IMR-90 (cell line): Measurements from ENCODE around the gene MYH6. TPM values are rescaled to one million over a fixed set of nuclear protein-coding genes. Genes with fewer than 3 reads are reported as not detected.
"Not testable (repeated sequence)": the region's sequence is repeated elsewhere in the genome, so short reads cannot be mapped to it uniquely, and the experiment has no call there.

Experiments used
- ATAC-seq: fragments of 200-7000 bp; cut with Tn5 transposase; 2 replicates; pipeline ENCODE4 v1.9.1; 2020; ENCODE audit warnings: low read depth, mild to moderate bottlenecking, moderate library complexity
- BruUV-seq: library from RNA; stranded (reverse); fragments of 400-500 nt; replicated peaks from 2 replicates; lab custom pipeline; 2021; lab: Mats Ljungman, UMichigan
- CTCF ChIA-PET: fragments of 300-600 bp; formaldehyde crosslinking; extraction: SDS; loops from one replicate; lab custom pipeline; 2021; ENCODE audit warnings: antibody characterized with exemption; lab: Yijun Ruan, JAX
- POLR2A ChIA-PET: fragments of 300-600 bp; sonication (Branson Sonifier 250); formaldehyde crosslinking; loops from one replicate; lab custom pipeline; 2022; ENCODE audit warnings: antibody characterized with exemption; ENCODE audit not compliant: unreplicated experiment; lab: Charles Lee
- DNase-seq: peaks from one replicate; pipeline ENCODE4 v3.0.0; 2013
- H2AFZ ChIP-seq: replicated peaks from 2 replicates; pipeline ENCODE3; 2013; ENCODE audit warnings: low read length, mild to moderate bottlenecking; ENCODE audit not compliant: poor library complexity
- H2AK5ac ChIP-seq: 2 replicates; pipeline ENCODE4 v1.6.1; 2013; ENCODE audit warnings: low read depth, low read length, inconsistent platforms
- H2AK9ac ChIP-seq: replicated peaks from 2 replicates; pipeline ENCODE3; 2013; ENCODE audit warnings: mild to moderate bottlenecking, low read depth, low read length, moderate library complexity; ENCODE audit not compliant: poor library complexity
- H2BK120ac ChIP-seq: 2 replicates; pipeline ENCODE4 v1.6.1; 2013; ENCODE audit warnings: low read depth, low read length, inconsistent platforms
- H2BK15ac ChIP-seq: 3 replicates; pipeline ENCODE4 v1.6.1; 2013; ENCODE audit warnings: low read depth, low read length, inconsistent platforms
- H2BK20ac ChIP-seq: 2 replicates; pipeline ENCODE4 v1.6.1; 2013; ENCODE audit warnings: low read depth, mild to moderate bottlenecking, inconsistent platforms, low read length, moderate library complexity
- H2BK5ac ChIP-seq: 2 replicates; pipeline ENCODE4 v1.6.1; 2013; ENCODE audit warnings: mild to moderate bottlenecking, low read depth, low read length, inconsistent platforms; ENCODE audit not compliant: poor library complexity, severe bottlenecking
- H3K14ac ChIP-seq: replicated peaks from 2 replicates; pipeline ENCODE4 v1.6.1; 2013; ENCODE audit warnings: low read depth, low read length, inconsistent platforms
- H3K18ac ChIP-seq: 2 replicates; pipeline ENCODE4 v1.6.1; 2013; ENCODE audit warnings: low read depth, low read length, control low read depth
- H3K23ac ChIP-seq: 2 replicates; pipeline ENCODE4 v1.6.1; 2013; ENCODE audit warnings: low read depth, low read length, inconsistent platforms
- H3K27ac ChIP-seq: 2 replicates; pipeline ENCODE4 v1.5.1; 2013; ENCODE audit warnings: mild to moderate bottlenecking, control low read depth, low read length; ENCODE audit not compliant: insufficient read depth
- H3K27me3 ChIP-seq: 2 replicates; pipeline ENCODE4 v1.6.1; 2013; ENCODE audit warnings: low read length; ENCODE audit not compliant: control insufficient read depth, insufficient read depth
- H3K36me3 ChIP-seq: 2 replicates; pipeline ENCODE4 v1.6.1; 2013; ENCODE audit warnings: low read length, mixed read lengths; ENCODE audit not compliant: control insufficient read depth, insufficient read depth
- H3K4ac ChIP-seq: 2 replicates; pipeline ENCODE4 v1.6.1; 2013; ENCODE audit warnings: low read depth, low read length, inconsistent platforms
- H3K4me1 ChIP-seq: 2 replicates; pipeline ENCODE4 v1.6.1; 2013; ENCODE audit warnings: low read length, mixed read lengths; ENCODE audit not compliant: control insufficient read depth, insufficient read depth
- H3K4me2 ChIP-seq: 2 replicates; pipeline ENCODE4 v1.6.1; 2013; ENCODE audit warnings: low read depth, mild to moderate bottlenecking, control low read depth, low read length, moderate library complexity
- H3K4me3 ChIP-seq: 2 replicates; pipeline ENCODE4 v1.5.1; 2013; ENCODE audit warnings: low read depth, mild to moderate bottlenecking, control low read depth, low read length, moderate library complexity; ENCODE audit not compliant: insufficient read depth
- H3K56ac ChIP-seq: 2 replicates; pipeline ENCODE4 v1.6.1; 2013; ENCODE audit warnings: low read length, inconsistent platforms; ENCODE audit not compliant: insufficient read depth; ENCODE audit errors: extremely low read depth
- H3K79me1 ChIP-seq, 2 experiments: 2 replicates each; pipeline ENCODE4 v1.6.1; 2013; ENCODE audit warnings: low read length in 2 of 2, inconsistent platforms in 1 of 2, low read depth in 1 of 2
- H3K9ac ChIP-seq: 2 replicates; pipeline ENCODE4 v1.6.1; 2013; ENCODE audit warnings: low read depth, low read length, control low read depth
- H3K9me1 ChIP-seq: 2 replicates; pipeline ENCODE4 v1.6.1; 2013; ENCODE audit warnings: low read length, inconsistent platforms; ENCODE audit not compliant: insufficient read depth
- H3K9me3 ChIP-seq: 2 replicates; pipeline ENCODE4 v1.6.1; 2013; ENCODE audit warnings: low read length; ENCODE audit not compliant: control insufficient read depth, insufficient read depth
- H4K20me1 ChIP-seq: 2 replicates; pipeline ENCODE4 v1.6.1; 2013; ENCODE audit warnings: low read length, inconsistent platforms; ENCODE audit not compliant: insufficient read depth
- H4K5ac ChIP-seq: 2 replicates; pipeline ENCODE4 v1.6.1; 2013; ENCODE audit warnings: mild to moderate bottlenecking, low read depth, low read length, control low read depth
- H4K8ac ChIP-seq, 2 experiments: 2 replicates each; pipeline ENCODE4 v1.6.1; 2013; ENCODE audit warnings: low read depth in 2 of 2, low read length in 2 of 2, control low read depth in 1 of 2, inconsistent platforms in 1 of 2
- H4K91ac ChIP-seq: 2 replicates; pipeline ENCODE4 v1.6.1; 2013; ENCODE audit warnings: low read depth, low read length, inconsistent platforms; ENCODE audit not compliant: insufficient read depth
- CHD1 ChIP-seq: IDR thresholded peaks from 2 replicates; pipeline ENCODE4 v1.6.1; 2012; ENCODE audit warnings: low read depth, low read length, improper control_type of control experiment
- MAZ ChIP-seq: IDR thresholded peaks from 2 replicates; pipeline ENCODE4 v1.6.1; 2012; ENCODE audit warnings: low read depth, mild to moderate bottlenecking, low read length, improper control_type of control experiment, moderate library complexity, borderline replicate concordance
- MXI1 ChIP-seq: IDR thresholded peaks from 2 replicates; pipeline ENCODE4 v1.6.1; 2012; ENCODE audit warnings: low read depth, mild to moderate bottlenecking, low read length, moderate library complexity, borderline replicate concordance
- NFE2L2 ChIP-seq: fragments of 150-350 bp; IDR thresholded peaks from 2 replicates; pipeline ENCODE4 v1.6.1; 2016; ENCODE audit warnings: low read depth, mild to moderate bottlenecking, low read length
- RAD21 ChIP-seq: IDR thresholded peaks from 2 replicates; pipeline ENCODE4 v1.6.1; 2012; ENCODE audit warnings: low read length, improper control_type of control experiment
- RCOR1 ChIP-seq: IDR thresholded peaks from 2 replicates; pipeline ENCODE4 v1.6.1; 2012; ENCODE audit warnings: mild to moderate bottlenecking, low read length, improper control_type of control experiment; ENCODE audit not compliant: insufficient replicate concordance
- WGBS, 2 experiments: methylation state at CpG; one replicate each; pipeline versions ENCODE4 v1.1.5 to v1.1.7; 2013; ENCODE audit warnings: missing lambda C conversion rate in 2 of 2; ENCODE audit not compliant: insufficient read length in 1 of 2; ENCODE audit errors: extremely low coverage in 2 of 2; 5-methylcytosine and 5-hydroxymethylcytosine counted together
- dilution Hi-C: fragments of 300-500 bp; cut with HindIII; formaldehyde crosslinking; loops from one replicate; pipeline ENCODE4 v1.14.3; 2018; ENCODE audit warnings: low sequenced_read_pairs; ENCODE audit not compliant: unreplicated experiment
- in situ Hi-C: fragments of 300-500 bp; cut with MboI; formaldehyde crosslinking; loops from 3 replicates; pipeline ENCODE4 v1.14.3; 2019; ENCODE audit warnings: low sequenced_read_pairs, inconsistent platforms, mixed read lengths
- intact Hi-C: fragments of 100-400 bp; cut with micrococcal nuclease; formaldehyde crosslinking; loops from 2 replicates; pipeline ENCODE4 v1.10.0; 2022
- polyA plus RNA-seq, 3 experiments: library from polyadenylated mRNA; depleted of rRNA; stranded (reverse); fragments of >200 nt; gene quantifications; 2 replicates each; pipeline ENCODE4 v1.2.3, GENCODE V29; 2012; ENCODE audit warnings: low replicate concordance in 1 of 3
- total RNA-seq: library from RNA; depleted of rRNA; stranded (reverse); fragments of >200 nt; gene quantifications from 2 replicates; pipeline ENCODE4 v1.2.3, GENCODE V29; 2012
- TF ChIP-seq, protein P1 (sequence below): fragments of 150-350 bp; IDR thresholded peaks from 2 replicates; pipeline ENCODE4 v1.6.1; 2016; ENCODE audit warnings: low read depth, mild to moderate bottlenecking, low read length, moderate library complexity, borderline replicate concordance

The MYH6 gene
- total and polyA plus RNA-seq, 2 of the 4 experiments (the other 2 are of a cell fraction), result not detected

DNA sequence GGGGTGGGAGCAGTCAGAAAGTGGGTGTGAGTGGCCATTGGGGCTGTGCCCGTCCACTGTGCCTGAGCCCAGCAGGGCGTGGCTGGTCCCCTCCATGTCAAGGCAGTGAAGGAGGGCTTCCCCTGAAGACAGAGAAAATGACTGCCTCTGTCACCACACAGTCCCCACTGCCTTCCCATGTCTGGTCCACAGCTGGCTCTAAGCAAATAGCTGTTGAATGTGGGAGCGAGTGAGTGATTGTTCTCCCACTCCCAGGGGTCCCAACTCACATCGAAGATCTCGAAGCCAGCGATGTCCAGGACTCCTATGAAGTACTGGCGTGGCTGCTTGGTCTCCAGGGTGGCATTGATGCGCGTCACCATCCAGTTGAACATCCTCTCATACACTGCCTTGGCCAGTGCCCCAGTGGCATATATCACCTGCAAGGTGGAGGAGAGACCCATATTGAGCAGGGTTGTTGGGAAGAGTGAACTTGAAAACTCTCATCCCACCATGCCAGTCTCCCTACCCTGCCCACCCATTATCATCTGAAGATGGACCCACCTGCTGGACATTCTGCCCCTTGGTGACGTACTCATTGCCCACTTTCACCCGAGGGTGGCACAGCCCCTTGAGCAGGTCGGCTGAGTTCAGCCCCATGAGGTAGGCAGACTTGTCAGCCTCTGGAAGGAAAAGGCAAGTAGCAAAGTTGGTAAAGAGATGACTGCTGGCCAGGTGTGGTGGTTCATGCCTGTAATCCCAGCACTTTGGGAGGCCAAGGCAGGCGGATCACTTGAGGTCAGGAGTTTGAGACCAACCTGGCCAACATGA lies 20.8 kb upstream of the MYH6 start:
- Histone ChIP-seq H3K56ac (no peak overlapping the region), H2AFZ (no peak overlapping the region), H3K14ac (no peak overlapping the region), H3K27me3 (peaks cover 6% of the 10 kb centered on the region; the same call in 1 of the 2 replicates), H4K20me1 (no peaks in the 10 kb centered on the region), H3K36me3 (no peaks in the 10 kb centered on the region), H4K5ac (no peak overlapping the region), H2AK9ac (no peak overlapping the region), H4K91ac (no peak overlapping the region), H2BK20ac (no peak overlapping the region), H2BK15ac (no peak overlapping the region), H2AK5ac (no peak overlapping the region), H3K4me1 (no peaks in the 10 kb centered on the region), H3K4me3 (no peak overlapping the region), H3K23ac (no peak overlapping the region), H3K4me2 (no peak overlapping the region), H3K9ac (no peak overlapping the region), H3K9me1 (no peaks in the 10 kb centered on the region), H2BK5ac (no peak overlapping the region), H3K9me3 (no peaks in the 10 kb centered on the region), H3K18ac (no peak overlapping the region), H3K79me1 (no peaks in the 10 kb centered on the region), H3K4ac (no peak overlapping the region), H2BK120ac (no peak overlapping the region), H4K8ac (no peak overlapping the region), H3K27ac (no peak overlapping the region)
- intact Hi-C loops, result no loop called here
- CTCF ChIA-PET, result no interaction called here
- TF ChIP-seq NFE2L2 (no peak), RAD21 (no peak), MXI1 (no peak), RCOR1 (no peak), CHD1 (no peak), MAZ (no peak)
- TF ChIP-seq, protein P1, sequence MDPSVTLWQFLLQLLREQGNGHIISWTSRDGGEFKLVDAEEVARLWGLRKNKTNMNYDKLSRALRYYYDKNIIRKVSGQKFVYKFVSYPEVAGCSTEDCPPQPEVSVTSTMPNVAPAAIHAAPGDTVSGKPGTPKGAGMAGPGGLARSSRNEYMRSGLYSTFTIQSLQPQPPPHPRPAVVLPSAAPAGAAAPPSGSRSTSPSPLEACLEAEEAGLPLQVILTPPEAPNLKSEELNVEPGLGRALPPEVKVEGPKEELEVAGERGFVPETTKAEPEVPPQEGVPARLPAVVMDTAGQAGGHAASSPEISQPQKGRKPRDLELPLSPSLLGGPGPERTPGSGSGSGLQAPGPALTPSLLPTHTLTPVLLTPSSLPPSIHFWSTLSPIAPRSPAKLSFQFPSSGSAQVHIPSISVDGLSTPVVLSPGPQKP, result no peak
- POLR2A ChIA-PET, result no interaction called here
- dilution Hi-C loops, result no loop called here
- WGBS, 2 experiments, result no CpG with 5 or more reads among the region's 13 CpGs
- no peak for DNase-seq
- no TSS peak for BruUV-seq
- in situ Hi-C loops, result no loop called here
- ATAC-seq, result no peak

DNA sequence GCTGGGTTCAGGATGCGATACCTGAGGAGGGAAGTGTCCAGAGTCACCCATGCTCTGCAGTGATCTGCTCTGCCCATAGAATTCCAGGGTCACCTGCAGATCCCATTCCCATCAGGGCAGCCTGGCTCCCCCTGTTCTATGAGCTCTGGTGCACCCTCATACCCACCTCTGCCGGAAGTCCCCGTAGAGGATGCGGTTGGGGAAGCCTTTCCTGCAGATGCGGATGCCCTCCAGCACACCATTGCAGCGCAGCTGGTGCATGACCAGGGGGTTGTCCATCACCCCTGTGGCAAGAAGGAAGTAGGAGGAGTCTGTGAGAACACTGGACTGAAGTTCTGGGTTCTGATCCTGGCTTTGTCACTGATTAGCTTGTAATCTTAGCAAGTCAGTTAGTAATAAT lies 17.7 kb upstream of the MYH6 start:
- H3K79me1 ChIP-seq, H4K5ac ChIP-seq, H4K8ac ChIP-seq, H3K4me2 ChIP-seq, BruUV-seq, H3K9ac ChIP-seq, H3K36me3 ChIP-seq, H2BK15ac ChIP-seq, H3K56ac ChIP-seq, H3K4ac ChIP-seq, H2AK9ac ChIP-seq, DNase-seq, ATAC-seq, H2BK20ac ChIP-seq, in situ Hi-C loops, dilution Hi-C loops, H3K23ac ChIP-seq, H3K4me1 ChIP-seq, intact Hi-C loops, CTCF ChIA-PET, H2AK5ac ChIP-seq, H3K9me1 ChIP-seq, H2BK120ac ChIP-seq, H3K9me3 ChIP-seq, H3K27ac ChIP-seq, H3K4me3 ChIP-seq, H4K20me1 ChIP-seq, H3K18ac ChIP-seq, H3K14ac ChIP-seq, H4K91ac ChIP-seq, H2BK5ac ChIP-seq, H3K27me3 ChIP-seq, POLR2A ChIA-PET, H2AFZ ChIP-seq: not testable (repeated sequence)
- WGBS, 2 experiments, result 90% methylated on average over 2 of the region's 6 CpGs; no CpG with 5 or more reads in 1 of the 2 experiments
